Panc1 (cell line): ENCODE data around the gene STRADB. TPM values are rescaled to one million over a fixed set of nuclear protein-coding genes. Genes with fewer than 3 reads are reported as not detected.
"Not testable (repeated sequence)": the region's sequence is repeated elsewhere in the genome, so short reads cannot be mapped to it uniquely, and the experiment has no call there.

Experiments used
- ATAC-seq: fragments of 200-7000 bp; cut with Tn5 transposase; 2 replicates; pipeline ENCODE4 v1.9.1; 2020; ENCODE audit warnings: mild to moderate bottlenecking, moderate library complexity
- BruUV-seq: library from RNA; stranded (reverse); fragments of 400-500 nt; replicated peaks from 2 replicates; lab custom pipeline; 2021; lab: Mats Ljungman, UMichigan
- CTCF ChIA-PET: fragments of 300-600 bp; sonication (Branson Sonifier 250); formaldehyde crosslinking; loops from one replicate; lab custom pipeline; 2022; ENCODE audit warnings: antibody characterized with exemption; lab: Charles Lee
- POLR2A ChIA-PET: fragments of 300-600 bp; sonication (Branson Sonifier 250); formaldehyde crosslinking; loops from one replicate; lab custom pipeline; 2022; ENCODE audit warnings: antibody characterized with exemption; lab: Charles Lee
- DNase-seq: peaks from one replicate; pipeline ENCODE4 v3.0.0-alpha.2; 2010; ENCODE audit warnings: low read depth, low spot score
- H3K27ac ChIP-seq: 2 replicates; pipeline ENCODE4 v1.5.1; 2011; ENCODE audit warnings: mild to moderate bottlenecking, low read length, inconsistent platforms
- H3K27me3 ChIP-seq: fragments of 200-500 bp; sonication (Bioruptor generic); 2 replicates; pipeline ENCODE4 v1.6.0; 2014; ENCODE audit warnings: low read length, inconsistent platforms; ENCODE audit not compliant: control insufficient read depth, insufficient read depth
- H3K36me3 ChIP-seq: fragments of 200-500 bp; sonication (Bioruptor generic); 2 replicates; pipeline ENCODE4 v1.5.1; 2014; ENCODE audit warnings: inconsistent platforms, mild to moderate bottlenecking, low read length, moderate library complexity; ENCODE audit not compliant: control insufficient read depth, insufficient read depth
- H3K4me1 ChIP-seq: 2 replicates; pipeline ENCODE4 v1.5.1; 2011; ENCODE audit warnings: inconsistent platforms, mild to moderate bottlenecking, low read length, moderate library complexity; ENCODE audit not compliant: control insufficient read depth, insufficient read depth
- H3K4me3 ChIP-seq, 2 experiments: 2 replicates each; pipeline ENCODE4 v1.5.1; 2011 to 2012; ENCODE audit warnings: low read depth in 2 of 2, low read length in 2 of 2, mild to moderate bottlenecking in 2 of 2, inconsistent platforms in 1 of 2, moderate library complexity in 1 of 2
- H3K9me3 ChIP-seq: fragments of 200-500 bp; sonication (Bioruptor generic); 2 replicates; pipeline ENCODE4 v1.5.1; 2014; ENCODE audit warnings: low read depth, mild to moderate bottlenecking, inconsistent platforms, low read length, moderate library complexity; ENCODE audit not compliant: control insufficient read depth, insufficient read depth
- CTCF ChIP-seq: fragments of 450-650 bp; IDR thresholded peaks from 2 replicates; pipeline ENCODE4 v1.5.1; 2017; ENCODE audit warnings: mild to moderate bottlenecking
- POLR2AphosphoS5 ChIP-seq: IDR thresholded peaks from 2 replicates; pipeline ENCODE4 v1.6.1; 2012; ENCODE audit warnings: mild to moderate bottlenecking, low read depth, low read length, moderate library complexity
- SIN3A ChIP-seq: IDR thresholded peaks from 2 replicates; pipeline ENCODE4 v1.6.1; 2012; ENCODE audit warnings: low read depth, mild to moderate bottlenecking, low read length, moderate library complexity, borderline replicate concordance; ENCODE audit not compliant: insufficient read depth
- TCF7L2 ChIP-seq: IDR thresholded peaks from 2 replicates; pipeline ENCODE4 v1.6.1; 2011; ENCODE audit warnings: mild to moderate bottlenecking, low read depth, low read length, inconsistent platforms
- in situ Hi-C: cut with HindIII; loops from 2 replicates; pipeline ENCODE4 v1.10.0; 2016; ENCODE audit warnings: low sequenced_read_pairs, low pct_unique_long_range_greater_than_20kb
- intact Hi-C: fragments of 100-400 bp; cut with micrococcal nuclease; formaldehyde crosslinking; loops from one replicate; pipeline ENCODE4 v1.10.0; 2022; ENCODE audit not compliant: unreplicated experiment
- total RNA-seq: library from RNA; stranded (reverse); gene quantifications from one replicate; pipeline ENCODE4 v1.2.1, GENCODE V29; 2021; ENCODE audit not compliant: unreplicated experiment
- TF ChIP-seq, protein P1 (sequence below), 2 experiments: IDR thresholded peaks; 2 replicates each; pipeline ENCODE4 v1.6.1; 2011 to 2012; ENCODE audit warnings: low read depth in 2 of 2, control low read depth in 1 of 2, low read length in 1 of 2, mild to moderate bottlenecking in 1 of 2, moderate library complexity in 1 of 2; ENCODE audit not compliant: insufficient read depth in 1 of 2

Gene STRADB
- total RNA-seq, 1 experiment from 2014 or later = 33.4 TPM

DNA sequence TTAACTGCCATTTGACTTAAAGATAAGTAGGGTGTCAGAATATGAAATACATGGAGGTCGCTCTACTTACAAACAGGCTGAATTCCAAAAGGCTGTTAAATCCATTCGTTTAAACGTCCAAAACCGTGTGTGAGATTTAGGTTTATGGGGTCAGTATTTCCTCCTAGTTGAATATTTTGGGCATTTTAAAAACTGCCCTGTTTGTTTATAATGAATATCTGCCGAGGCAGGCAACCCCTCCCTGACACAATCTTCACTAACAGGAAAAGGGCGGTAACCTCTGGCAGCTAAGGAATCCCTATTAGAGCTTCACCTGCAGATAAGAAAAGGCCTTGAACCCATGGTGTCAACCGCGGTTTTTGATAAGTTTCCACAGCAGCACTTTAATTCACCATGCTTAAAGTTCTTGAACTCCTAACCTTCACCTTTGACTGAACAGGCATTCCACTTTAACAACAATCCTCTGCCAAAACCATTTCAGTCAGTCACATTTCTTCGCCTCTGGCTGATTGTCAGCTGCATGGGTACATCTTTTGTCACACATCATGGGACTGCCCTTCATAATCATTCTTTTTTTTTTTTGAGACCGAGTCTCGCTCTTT, 18.0 kb upstream of the STRADB start:
- Histone ChIP-seq H3K27me3 (no peaks in the 10 kb centered on the region), H3K9me3 (no peaks in the 10 kb centered on the region), H3K27ac (no peak overlapping the region), H3K36me3 (no peaks in the 10 kb centered on the region), H3K4me3 (no peak overlapping the region), H3K4me1 (no peaks in the 10 kb centered on the region)
- TF ChIP-seq SIN3A (no peak), POLR2AphosphoS5 (no peak), TCF7L2 (no peak), CTCF (no peak)
- TF ChIP-seq, protein P1, sequence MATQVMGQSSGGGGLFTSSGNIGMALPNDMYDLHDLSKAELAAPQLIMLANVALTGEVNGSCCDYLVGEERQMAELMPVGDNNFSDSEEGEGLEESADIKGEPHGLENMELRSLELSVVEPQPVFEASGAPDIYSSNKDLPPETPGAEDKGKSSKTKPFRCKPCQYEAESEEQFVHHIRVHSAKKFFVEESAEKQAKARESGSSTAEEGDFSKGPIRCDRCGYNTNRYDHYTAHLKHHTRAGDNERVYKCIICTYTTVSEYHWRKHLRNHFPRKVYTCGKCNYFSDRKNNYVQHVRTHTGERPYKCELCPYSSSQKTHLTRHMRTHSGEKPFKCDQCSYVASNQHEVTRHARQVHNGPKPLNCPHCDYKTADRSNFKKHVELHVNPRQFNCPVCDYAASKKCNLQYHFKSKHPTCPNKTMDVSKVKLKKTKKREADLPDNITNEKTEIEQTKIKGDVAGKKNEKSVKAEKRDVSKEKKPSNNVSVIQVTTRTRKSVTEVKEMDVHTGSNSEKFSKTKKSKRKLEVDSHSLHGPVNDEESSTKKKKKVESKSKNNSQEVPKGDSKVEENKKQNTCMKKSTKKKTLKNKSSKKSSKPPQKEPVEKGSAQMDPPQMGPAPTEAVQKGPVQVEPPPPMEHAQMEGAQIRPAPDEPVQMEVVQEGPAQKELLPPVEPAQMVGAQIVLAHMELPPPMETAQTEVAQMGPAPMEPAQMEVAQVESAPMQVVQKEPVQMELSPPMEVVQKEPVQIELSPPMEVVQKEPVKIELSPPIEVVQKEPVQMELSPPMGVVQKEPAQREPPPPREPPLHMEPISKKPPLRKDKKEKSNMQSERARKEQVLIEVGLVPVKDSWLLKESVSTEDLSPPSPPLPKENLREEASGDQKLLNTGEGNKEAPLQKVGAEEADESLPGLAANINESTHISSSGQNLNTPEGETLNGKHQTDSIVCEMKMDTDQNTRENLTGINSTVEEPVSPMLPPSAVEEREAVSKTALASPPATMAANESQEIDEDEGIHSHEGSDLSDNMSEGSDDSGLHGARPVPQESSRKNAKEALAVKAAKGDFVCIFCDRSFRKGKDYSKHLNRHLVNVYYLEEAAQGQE (IDR thresholded peaks at IDR 0.05; ENCODE audit: insufficient read depth in 1 of 2, low read depth in 2 of 2, low read length in 1 of 2) = no peak
- no TSS peak for BruUV-seq
- in situ Hi-C loops (no loop called here), intact Hi-C loops (no loop called here)
- ATAC-seq (no peak), DNase-seq (no peak)
- ChIA-PET POLR2A (interaction anchor here (0.7 kb wide), 1 partner anchor 230 kb away, joined by 6 read pairs; no protein-coding TSS in a partner anchor), CTCF (no interaction called here)

GRCh38 chr2:201436141-201436540, 15.4 kb upstream of the STRADB start:
- POLR2A ChIA-PET = no interaction called here
- TF ChIP-seq TCF7L2 (no peak), CTCF (no peak), POLR2AphosphoS5 (no peak), SIN3A (no peak)
- TF ChIP-seq, protein P1 (IDR thresholded peaks at IDR 0.05; ENCODE audit: insufficient read depth in 1 of 2, low read depth in 2 of 2, low read length in 1 of 2) = no peak
- H3K4me1 ChIP-seq = no peaks in the 10 kb centered on the region; the same call in 1 of the 2 replicates
- BruUV-seq = no TSS peak
- no peak for DNase-seq
- no peak for ATAC-seq
- H3K27me3 ChIP-seq = no peaks in the 10 kb centered on the region
- no peaks in the 10 kb centered on the region for H3K9me3 ChIP-seq
- intact Hi-C loops (no loop called here), in situ Hi-C loops (no loop called here)
- CTCF ChIA-PET = no interaction called here
- H3K27ac ChIP-seq = no peak overlapping the region
- no peaks in the 10 kb centered on the region; the same call in 1 of the 2 replicates for H3K36me3 ChIP-seq
- no peak overlapping the region for H3K4me3 ChIP-seq

DNA sequence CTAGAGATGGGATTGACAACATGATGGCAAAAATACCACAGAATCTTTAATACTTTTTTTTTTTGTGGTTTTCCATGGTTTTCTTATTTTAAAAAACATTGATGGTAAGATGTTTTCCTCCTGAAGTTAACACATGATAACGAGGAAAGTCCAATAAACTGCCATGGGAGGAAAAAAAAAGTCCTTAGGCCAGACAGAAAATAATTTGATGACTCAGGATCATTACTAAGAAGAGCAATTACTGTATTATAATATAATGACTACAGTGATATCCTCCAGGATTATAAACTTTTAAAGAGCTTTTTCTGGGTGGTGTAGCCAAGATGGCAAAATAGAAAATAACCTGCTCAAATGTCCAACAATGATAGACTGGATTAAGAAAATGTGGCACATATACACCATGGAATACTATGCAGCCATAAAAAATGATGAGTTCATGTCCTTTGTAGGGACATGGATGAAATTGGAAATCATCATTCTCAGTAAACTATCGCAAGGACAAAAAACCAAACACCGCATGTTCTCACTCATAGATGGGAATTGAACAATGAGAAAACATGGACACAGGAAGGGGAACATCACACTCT, 12.1 kb upstream of the STRADB start:
- intact Hi-C loops, H3K4me3 ChIP-seq, in situ Hi-C loops, ATAC-seq, H3K27me3 ChIP-seq, DNase-seq, H3K4me1 ChIP-seq, H3K36me3 ChIP-seq, H3K9me3 ChIP-seq, BruUV-seq, H3K27ac ChIP-seq: not testable (repeated sequence)
- POLR2A ChIA-PET = interaction anchor here (0.7 kb wide), 1 partner anchor 12 kb away, joined by 5 read pairs; no protein-coding TSS in a partner anchor
- CTCF ChIA-PET = interaction anchor here (0.6 kb wide), 1 partner anchor 11 kb away, joined by 3 read pairs; no protein-coding TSS in a partner anchor
